ENCODE data around the gene ZNF302. TPM values are rescaled to one million over a fixed set of nuclear protein-coding genes. Genes with fewer than 3 reads are reported as not detected.
A peak's percentile ranks its signal among the peaks of the same experiment; 100 is the strongest.
"Not testable (repeated sequence)": the region's sequence is repeated elsewhere in the genome, so short reads cannot be mapped to it uniquely, and the experiment has no call there.

Gene ZNF302
- total RNA-seq, 1 donor = 19.2 TPM

- Histone ChIP-seq H3K36me3 (ENCODE audit: insufficient read depth, low read length) (no peaks in the 10 kb centered on the region), H3K27me3 (ENCODE audit: insufficient read depth, low read length) (no peaks in the 10 kb centered on the region), H3K79me2 (ENCODE audit: insufficient read depth, low read length) (peaks cover 3% of the 10 kb centered on the region), H3K4me3 (ENCODE audit: insufficient read depth, low read length) (no peak overlapping the region), H3K4me1 (ENCODE audit: insufficient read depth, low read length) (no peaks in the 10 kb centered on the region), H2AFZ (ENCODE audit: low read length) (no peak overlapping the region), H4K20me1 (ENCODE audit: insufficient read depth, low read length) (no peaks in the 10 kb centered on the region), H3K9me3 (ENCODE audit: low read depth, low read length) (no peaks in the 10 kb centered on the region), H3K4me2 (ENCODE audit: insufficient read depth, low read length) (no peak overlapping the region), H3K27ac (ENCODE audit: low read depth, low read length) (no peak overlapping the region)
- no peak for DNase-seq (ENCODE audit: insufficient read length, low spot score, missing footprints)
- no peak for TF ChIP-seq CTCF (IDR thresholded peaks at IDR 0.05; ENCODE audit: extremely low read depth, low read depth, low read length)
Observed at GRCh38 chr19:34664168-34664567, 13.3 kb upstream of the ZNF302 start.

- Histone ChIP-seq H2AFZ (ENCODE audit: low read length) (no peak overlapping the region), H3K27ac (ENCODE audit: low read depth, low read length) (no peak overlapping the region), H3K27me3 (ENCODE audit: insufficient read depth, low read length) (no peaks in the 10 kb centered on the region), H3K4me1 (ENCODE audit: insufficient read depth, low read length) (no peaks in the 10 kb centered on the region), H3K79me2 (ENCODE audit: insufficient read depth, low read length) (peaks cover 3% of the 10 kb centered on the region), H3K4me3 (ENCODE audit: insufficient read depth, low read length) (no peak overlapping the region), H4K20me1 (ENCODE audit: insufficient read depth, low read length) (no peaks in the 10 kb centered on the region), H3K36me3 (ENCODE audit: insufficient read depth, low read length) (no peaks in the 10 kb centered on the region), H3K9me3 (ENCODE audit: low read depth, low read length) (no peaks in the 10 kb centered on the region), H3K4me2 (ENCODE audit: insufficient read depth, low read length) (no peak overlapping the region)
- DNase-seq (ENCODE audit: insufficient read length, low spot score, missing footprints) = no peak
- TF ChIP-seq CTCF (IDR thresholded peaks at IDR 0.05; ENCODE audit: extremely low read depth, low read depth, low read length) = no peak
Observed at GRCh38 chr19:34664870-34665269, 12.6 kb upstream of the ZNF302 start.

- not testable (repeated sequence) for H3K27me3 ChIP-seq (ENCODE audit: insufficient read depth, low read length); H2AFZ ChIP-seq (ENCODE audit: low read length); H3K4me3 ChIP-seq (ENCODE audit: insufficient read depth, low read length); H4K20me1 ChIP-seq (ENCODE audit: insufficient read depth, low read length); H3K9me3 ChIP-seq (ENCODE audit: low read depth, low read length); DNase-seq (ENCODE audit: insufficient read length, low spot score, missing footprints); H3K27ac ChIP-seq (ENCODE audit: low read depth, low read length); H3K79me2 ChIP-seq (ENCODE audit: insufficient read depth, low read length); H3K36me3 ChIP-seq (ENCODE audit: insufficient read depth, low read length); H3K4me2 ChIP-seq (ENCODE audit: insufficient read depth, low read length); H3K4me1 ChIP-seq (ENCODE audit: insufficient read depth, low read length)
Observed at GRCh38 chr19:34665275-34665674, 12.2 kb upstream of the ZNF302 start.

- H2AFZ ChIP-seq (ENCODE audit: low read length) = peak overlapping the region; percentile 77
Observed at GRCh38 chr19:34666200-34666957, 11.1 kb upstream of the ZNF302 start.

More at GRCh38 chr19:34666200-34666957, 11.1 kb upstream of the ZNF302 start:
- no peaks in the 10 kb centered on the region for H3K4me1 ChIP-seq (ENCODE audit: insufficient read depth, low read length)
- H3K9me3 ChIP-seq (ENCODE audit: low read depth, low read length) = no peaks in the 10 kb centered on the region
- no peaks in the 10 kb centered on the region for H4K20me1 ChIP-seq (ENCODE audit: insufficient read depth, low read length)
- H3K4me3 ChIP-seq (ENCODE audit: insufficient read depth, low read length) = no peak overlapping the region
- no peak for TF ChIP-seq CTCF (IDR thresholded peaks at IDR 0.05; ENCODE audit: extremely low read depth, low read depth, low read length)
- H3K27ac ChIP-seq (ENCODE audit: low read depth, low read length) = no peak overlapping the region
- DNase-seq (ENCODE audit: insufficient read length, low spot score, missing footprints) = peak; percentile 44
- H3K4me2 ChIP-seq (ENCODE audit: insufficient read depth, low read length) = no peak overlapping the region
- peaks cover 3% of the 10 kb centered on the region for H3K79me2 ChIP-seq (ENCODE audit: insufficient read depth, low read length)
- no peaks in the 10 kb centered on the region for H3K27me3 ChIP-seq (ENCODE audit: insufficient read depth, low read length)
- H3K36me3 ChIP-seq (ENCODE audit: insufficient read depth, low read length) = no peaks in the 10 kb centered on the region
